Hepatocyte (in vitro differentiated cells): ENCODE results near the gene KCNK15. TPM values are rescaled to one million over a fixed set of nuclear protein-coding genes. Genes with fewer than 3 reads are reported as not detected.

Experiments
- DNase-seq: peaks from one replicate; pipeline ENCODE4 v3.0.0-alpha.2; 2016; ENCODE audit warnings: low spot score
- H2AFZ ChIP-seq: fragments of 200-600 bp; sonication (generic); 2 replicates; pipeline ENCODE4 v1.6.0; 2016; ENCODE audit warnings: antibody characterized with exemption, mild to moderate bottlenecking
- H3K27ac ChIP-seq: fragments of 200-600 bp; sonication (generic); 2 replicates; pipeline ENCODE4 v1.5.1; 2016; ENCODE audit warnings: mild to moderate bottlenecking
- H3K27me3 ChIP-seq: fragments of 200-600 bp; sonication (generic); 2 replicates; pipeline ENCODE4 v1.6.1; 2016
- H3K36me3 ChIP-seq: fragments of 200-600 bp; sonication (generic); replicated peaks from 2 replicates; pipeline ENCODE4 v1.5.1; 2016; ENCODE audit warnings: low read depth; ENCODE audit not compliant: insufficient read depth
- H3K4me1 ChIP-seq: fragments of 200-600 bp; sonication (generic); 2 replicates; pipeline ENCODE4 v1.5.1; 2016; ENCODE audit warnings: mild to moderate bottlenecking, moderate library complexity; ENCODE audit not compliant: insufficient read depth
- H3K4me2 ChIP-seq: fragments of 200-600 bp; sonication (generic); 2 replicates; pipeline ENCODE4 v1.6.0; 2016
- H3K4me3 ChIP-seq: fragments of 200-600 bp; sonication (generic); 2 replicates; pipeline ENCODE4 v1.5.1; 2016; ENCODE audit warnings: mild to moderate bottlenecking
- H3K79me2 ChIP-seq: fragments of 200-600 bp; sonication (generic); 2 replicates; pipeline ENCODE4 v1.6.0; 2017; ENCODE audit warnings: mild to moderate bottlenecking
- H3K9me2 ChIP-seq: fragments of 200-600 bp; sonication (generic); replicated peaks from 2 replicates; pipeline ENCODE4 v1.6.0; 2017; ENCODE audit warnings: mild to moderate bottlenecking; ENCODE audit not compliant: insufficient read depth
- H3K9me3 ChIP-seq: fragments of 200-600 bp; sonication (generic); 2 replicates; pipeline ENCODE4 v1.5.1; 2016; ENCODE audit warnings: low read depth, mild to moderate bottlenecking
- H4K20me1 ChIP-seq: fragments of 200-600 bp; sonication (generic); 2 replicates; pipeline ENCODE4 v1.6.0; 2016; ENCODE audit warnings: mild to moderate bottlenecking; ENCODE audit not compliant: insufficient read depth, poor library complexity, severe bottlenecking
- EZH2 ChIP-seq: fragments of 200-600 bp; sonication (generic); IDR thresholded peaks from 2 replicates; pipeline ENCODE4 v1.6.1; 2016; ENCODE audit warnings: antibody characterized with exemption, mild to moderate bottlenecking, borderline replicate concordance
- EZH2phosphoT487 ChIP-seq: fragments of 200-600 bp; sonication (generic); IDR thresholded peaks from one replicate; pipeline ENCODE4 v1.6.1; 2018; ENCODE audit warnings: antibody characterized with exemption, mild to moderate bottlenecking, low read depth, moderate library complexity; ENCODE audit not compliant: unreplicated experiment, severe bottlenecking
- WGBS: methylation state at CpG from one replicate; pipeline ENCODE4 v1.1.6; 2016; ENCODE audit warnings: low lambda C conversion rate; ENCODE audit errors: missing lambda C conversion rate; 5-methylcytosine and 5-hydroxymethylcytosine counted together
- polyA plus RNA-seq: library from polyadenylated mRNA; unstranded; fragments of >200 nt; fragmentation: Nextera tagmentation; extraction: Ambion mirVana; gene quantifications from 2 replicates; pipeline ENCODE4 v1.2.1, GENCODE V29; 2016
- total RNA-seq: library from RNA; depleted of rRNA; stranded (reverse); fragments of >200 nt; gene quantifications from 2 replicates; pipeline ENCODE4 v1.2.3, GENCODE V29; 2014
- TF ChIP-seq, protein P1 (sequence below): fragments of 200-600 bp; sonication (generic); IDR thresholded peaks from 2 replicates; pipeline ENCODE4 v1.5.1; 2016; ENCODE audit warnings: antibody characterized with exemption, mild to moderate bottlenecking; ENCODE audit not compliant: poor library complexity

KCNK15 gene
- total and polyA plus RNA-seq, 2 experiments from 2014 or later = 1.7 to 4.3 TPM

DNA sequence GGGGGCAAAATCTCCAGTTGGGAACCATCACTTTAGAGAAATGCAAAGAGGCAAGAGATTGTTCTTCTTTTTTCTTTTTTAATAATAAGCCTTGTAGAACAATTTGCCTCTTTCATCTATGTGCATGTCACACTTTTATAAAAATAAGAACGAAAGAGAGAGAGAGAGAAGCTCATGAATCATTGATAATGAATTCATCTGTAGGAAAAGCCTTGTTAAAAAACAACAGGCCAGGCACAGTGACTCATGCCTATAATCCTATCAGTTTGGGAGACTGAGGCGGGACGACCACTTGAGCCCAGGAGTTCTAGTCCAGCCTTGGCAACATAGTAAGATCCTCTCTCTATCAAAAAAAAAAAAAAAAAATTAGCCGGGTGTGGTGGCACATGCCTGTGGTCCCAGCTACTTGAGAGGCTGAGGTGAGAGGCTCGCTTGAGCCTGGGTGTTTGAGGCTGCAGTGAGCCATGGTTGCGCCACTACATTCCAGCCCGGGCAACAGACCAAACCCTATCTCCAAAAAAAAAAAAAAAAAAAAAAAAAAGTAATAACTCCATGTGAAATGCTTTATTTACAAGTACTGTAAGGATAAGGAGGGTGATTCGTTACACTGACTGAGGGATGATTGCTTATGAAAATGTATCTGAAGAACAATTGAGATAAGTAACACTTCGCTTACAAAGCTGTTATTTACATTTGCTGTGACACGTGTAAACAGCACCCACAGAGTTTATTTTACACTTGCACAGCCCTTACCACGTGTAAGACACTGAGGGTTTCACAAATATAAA is 24.5 kb upstream of the KCNK15 start:
- TF ChIP-seq, protein P1, sequence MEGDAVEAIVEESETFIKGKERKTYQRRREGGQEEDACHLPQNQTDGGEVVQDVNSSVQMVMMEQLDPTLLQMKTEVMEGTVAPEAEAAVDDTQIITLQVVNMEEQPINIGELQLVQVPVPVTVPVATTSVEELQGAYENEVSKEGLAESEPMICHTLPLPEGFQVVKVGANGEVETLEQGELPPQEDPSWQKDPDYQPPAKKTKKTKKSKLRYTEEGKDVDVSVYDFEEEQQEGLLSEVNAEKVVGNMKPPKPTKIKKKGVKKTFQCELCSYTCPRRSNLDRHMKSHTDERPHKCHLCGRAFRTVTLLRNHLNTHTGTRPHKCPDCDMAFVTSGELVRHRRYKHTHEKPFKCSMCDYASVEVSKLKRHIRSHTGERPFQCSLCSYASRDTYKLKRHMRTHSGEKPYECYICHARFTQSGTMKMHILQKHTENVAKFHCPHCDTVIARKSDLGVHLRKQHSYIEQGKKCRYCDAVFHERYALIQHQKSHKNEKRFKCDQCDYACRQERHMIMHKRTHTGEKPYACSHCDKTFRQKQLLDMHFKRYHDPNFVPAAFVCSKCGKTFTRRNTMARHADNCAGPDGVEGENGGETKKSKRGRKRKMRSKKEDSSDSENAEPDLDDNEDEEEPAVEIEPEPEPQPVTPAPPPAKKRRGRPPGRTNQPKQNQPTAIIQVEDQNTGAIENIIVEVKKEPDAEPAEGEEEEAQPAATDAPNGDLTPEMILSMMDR = no peak
- TF ChIP-seq EZH2 (no peak), EZH2phosphoT487 (no peak)
- H3K4me2 ChIP-seq = no peak overlapping the region

DNA sequence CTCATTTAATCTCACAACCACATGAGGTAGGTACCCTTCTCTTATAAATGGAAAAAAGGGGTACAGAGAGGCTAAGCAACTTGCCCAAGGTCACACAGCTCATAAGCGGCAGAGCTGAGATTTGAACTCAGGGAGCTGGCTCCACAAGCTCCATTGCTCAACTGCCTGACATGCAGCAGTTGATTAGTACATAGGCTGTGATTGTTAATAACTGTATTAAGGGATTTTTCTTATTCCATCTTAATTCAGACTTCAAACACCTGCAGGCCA is 23.9 kb upstream of the KCNK15 start:
- Histone ChIP-seq H4K20me1 (no peaks in the 10 kb centered on the region), H3K27me3 (no peaks in the 10 kb centered on the region), H3K27ac (no peak overlapping the region), H3K4me2 (no peak overlapping the region), H3K79me2 (no peaks in the 10 kb centered on the region), H3K9me3 (no peaks in the 10 kb centered on the region), H3K36me3 (no peaks in the 10 kb centered on the region), H3K9me2 (no peaks in the 10 kb centered on the region), H3K4me1 (no peaks in the 10 kb centered on the region), H2AFZ (no peak overlapping the region), H3K4me3 (no peak overlapping the region)
- no peak for TF ChIP-seq EZH2
- no peak for TF ChIP-seq EZH2phosphoT487
- DNase-seq = no peak
- 100% methylated on average over 1 of the region's 1 CpG for WGBS

More for the DNA sequence above, 24.5 kb upstream of the KCNK15 start:
- H3K27me3 ChIP-seq = no peaks in the 10 kb centered on the region
- H2AFZ ChIP-seq = no peak overlapping the region
- H3K79me2 ChIP-seq = no peaks in the 10 kb centered on the region
- WGBS = 63% methylated on average over 11 of the region's 11 CpGs
- no peaks in the 10 kb centered on the region for H3K9me2 ChIP-seq
- DNase-seq = no peak
- no peaks in the 10 kb centered on the region for H3K36me3 ChIP-seq
- H4K20me1 ChIP-seq = no peaks in the 10 kb centered on the region
- no peaks in the 10 kb centered on the region for H3K4me1 ChIP-seq
- H3K4me3 ChIP-seq = no peak overlapping the region
- no peaks in the 10 kb centered on the region for H3K9me3 ChIP-seq
- H3K27ac ChIP-seq = no peak overlapping the region

DNA sequence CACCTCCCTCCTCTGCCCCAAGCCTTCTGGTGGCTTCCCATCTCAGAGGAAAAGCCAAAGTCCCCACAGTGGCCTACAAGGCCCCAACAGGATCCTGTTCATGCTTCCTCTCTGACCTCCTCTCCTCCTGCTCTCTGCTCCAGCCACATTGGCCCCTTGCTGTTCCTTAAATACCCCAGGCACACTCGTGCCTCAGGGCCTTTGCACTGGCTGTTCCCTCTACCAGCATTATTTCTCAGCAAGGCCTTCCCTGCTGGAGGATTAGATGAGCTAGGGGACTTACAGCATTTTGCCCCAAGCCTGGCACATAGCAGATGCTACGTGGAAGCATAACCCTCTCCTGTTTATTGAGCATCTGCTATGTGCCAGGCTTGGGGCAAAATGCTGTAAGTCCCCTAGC is 22.7 kb upstream of the KCNK15 start:
- no peak for DNase-seq
- TF ChIP-seq, protein P1 = no peak
- no peak for TF ChIP-seq EZH2phosphoT487
- TF ChIP-seq EZH2 = no peak
- H2AFZ ChIP-seq = no peak overlapping the region
- H4K20me1 ChIP-seq = no peaks in the 10 kb centered on the region
- no peak overlapping the region for H3K4me2 ChIP-seq
- no peaks in the 10 kb centered on the region for H3K36me3 ChIP-seq
- 89% methylated on average over 2 of the region's 2 CpGs for WGBS
- no peak overlapping the region for H3K4me3 ChIP-seq
- no peaks in the 10 kb centered on the region for H3K79me2 ChIP-seq
- no peaks in the 10 kb centered on the region for H3K9me3 ChIP-seq
- no peaks in the 10 kb centered on the region for H3K9me2 ChIP-seq
- H3K4me1 ChIP-seq = no peaks in the 10 kb centered on the region
- no peak overlapping the region for H3K27ac ChIP-seq
- no peaks in the 10 kb centered on the region for H3K27me3 ChIP-seq

DNA sequence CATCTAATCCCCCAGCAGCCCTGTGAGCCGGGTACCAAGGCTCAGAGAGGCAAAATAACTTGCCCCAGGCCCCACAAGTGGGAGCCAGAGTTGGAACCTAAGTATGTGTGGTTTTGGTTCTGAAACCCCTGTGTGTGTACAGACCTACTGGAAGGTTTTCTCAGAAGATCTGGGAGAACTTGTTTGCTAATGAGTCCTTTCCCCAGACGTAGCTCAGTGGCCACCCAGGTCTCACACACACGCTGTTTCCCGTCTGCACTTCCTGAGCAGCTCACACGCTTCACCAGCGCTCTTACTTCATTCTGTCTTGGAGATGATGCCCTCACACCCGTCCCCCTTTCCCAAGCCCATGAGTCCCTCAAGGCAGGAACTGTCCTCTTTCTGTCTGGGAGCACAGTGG is 22.3 kb upstream of the KCNK15 start:
- H3K27me3 ChIP-seq = no peaks in the 10 kb centered on the region
- TF ChIP-seq, protein P1 = no peak
- no peak overlapping the region for H3K4me3 ChIP-seq
- no peaks in the 10 kb centered on the region for H3K36me3 ChIP-seq
- H3K4me2 ChIP-seq = no peak overlapping the region
- no peak overlapping the region for H2AFZ ChIP-seq
- H3K27ac ChIP-seq = no peak overlapping the region
- no peaks in the 10 kb centered on the region for H3K9me2 ChIP-seq
- 84% methylated on average over 7 of the region's 7 CpGs for WGBS
- no peaks in the 10 kb centered on the region for H3K4me1 ChIP-seq
- H3K79me2 ChIP-seq = no peaks in the 10 kb centered on the region
- no peaks in the 10 kb centered on the region for H4K20me1 ChIP-seq
- no peaks in the 10 kb centered on the region for H3K9me3 ChIP-seq
- no peak for DNase-seq
